Tibial nerve (tissue), 4 donors: ENCODE results near the gene ECHDC3. TPM values are rescaled to one million over a fixed set of nuclear protein-coding genes. Genes with fewer than 3 reads are reported as not detected.

Experiments used
- DNase-seq, 2 donors: peaks; one replicate each; pipeline ENCODE4 v3.0.0-alpha.2; 2019; ENCODE audit warnings: low spot score in 2 of 2
- H3K27ac ChIP-seq, 4 donors: fragments of 200-600 bp; sonication (generic) in 3 of 4; one replicate each; pipeline ENCODE4 v1.5.1; 2017 to 2019; ENCODE audit warnings: mild to moderate bottlenecking in 1 of 4
- H3K27me3 ChIP-seq, 2 donors: fragments of 200-600 bp; sonication (generic) in 1 of 2; one replicate each; pipeline versions ENCODE4 v1.5.1 to v1.6.0; 2017 to 2019
- H3K36me3 ChIP-seq, 3 donors: fragments of 200-600 bp; sonication (generic); one replicate each; pipeline ENCODE4 v1.5.1; 2018 to 2019
- H3K4me1 ChIP-seq, 4 donors: fragments of 200-600 bp; sonication (generic) in 3 of 4; one replicate each; pipeline ENCODE4 v1.5.1; 2017 to 2019
- H3K4me3 ChIP-seq, 4 donors: fragments of 200-600 bp; sonication (generic) in 3 of 4; one replicate each; pipeline ENCODE4 v1.5.1; 2017 to 2019; ENCODE audit warnings: mild to moderate bottlenecking in 1 of 4, moderate library complexity in 1 of 4
- H3K9me3 ChIP-seq, 4 donors: fragments of 200-600 bp; sonication (generic) in 3 of 4; one replicate each; pipeline ENCODE4 v1.5.1; 2017 to 2019
- EP300 ChIP-seq, 2 donors: sonication (generic); formaldehyde crosslinking; IDR thresholded peaks; one replicate each; pipeline ENCODE4 v1.6.1; 2017; ENCODE audit warnings: antibody characterized with exemption in 2 of 2, mild to moderate bottlenecking in 1 of 2
- POLR2A ChIP-seq, 2 donors: fragments of 450-650 bp; IDR thresholded peaks; one replicate each; pipeline ENCODE4 v1.6.1; 2017; ENCODE audit warnings: antibody characterized with exemption in 2 of 2, mild to moderate bottlenecking in 2 of 2, moderate library complexity in 2 of 2
- WGBS, 2 donors: methylation state at CpG; one replicate each; pipeline ENCODE4 v1.1.5; 2018; 5-methylcytosine and 5-hydroxymethylcytosine counted together
- total RNA-seq, 4 donors: library from RNA; depleted of rRNA; stranded (reverse); fragments of >200 nt; gene quantifications; one replicate each; pipeline ENCODE4 v1.1.0, GENCODE V29; 2016
- TF ChIP-seq, protein P1 (sequence below), 5 experiments: fragments of 200-600 bp in 3 of 5; fragments of 450-650 bp in 2 of 5; sonication (generic) in 3 of 5; IDR thresholded peaks; one replicate each; pipeline ENCODE4 v1.5.1; 2016 to 2019; ENCODE audit warnings: antibody characterized with exemption in 5 of 5, mild to moderate bottlenecking in 3 of 5, moderate library complexity in 2 of 5

The ECHDC3 gene
- total RNA-seq, 4 donors from 2014 or later = 48.6 to 91.3 (median 66.9) TPM

DNA sequence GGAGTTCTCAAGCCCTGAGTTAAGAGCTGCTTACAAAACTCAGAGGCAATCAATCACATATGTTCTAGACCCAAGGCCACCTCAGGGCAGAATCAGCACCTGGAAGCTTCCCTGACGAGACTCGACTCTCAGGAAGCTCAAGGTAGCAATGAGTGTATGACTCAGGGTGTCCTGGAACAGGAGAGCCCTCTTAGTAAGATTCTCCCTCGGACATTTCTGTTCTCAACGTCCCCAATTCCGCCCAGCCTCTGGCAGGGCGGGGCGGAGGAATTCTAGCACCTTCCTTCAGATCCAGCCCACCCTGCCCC is 41.3 kb downstream of the ECHDC3 start:
- no peak overlapping the region for H3K27ac ChIP-seq
- no peaks in the 10 kb centered on the region for H3K27me3 ChIP-seq
- H3K4me1 ChIP-seq = no peaks in the 10 kb centered on the region
- no peaks in the 10 kb centered on the region for H3K36me3 ChIP-seq
- H3K9me3 ChIP-seq = no peaks in the 10 kb centered on the region
- WGBS, 2 donors = 78 to 80% methylated on average over 7 of the region's 7 CpGs
- H3K4me3 ChIP-seq = no peak overlapping the region
- no peak for DNase-seq
- TF ChIP-seq, protein P1, sequence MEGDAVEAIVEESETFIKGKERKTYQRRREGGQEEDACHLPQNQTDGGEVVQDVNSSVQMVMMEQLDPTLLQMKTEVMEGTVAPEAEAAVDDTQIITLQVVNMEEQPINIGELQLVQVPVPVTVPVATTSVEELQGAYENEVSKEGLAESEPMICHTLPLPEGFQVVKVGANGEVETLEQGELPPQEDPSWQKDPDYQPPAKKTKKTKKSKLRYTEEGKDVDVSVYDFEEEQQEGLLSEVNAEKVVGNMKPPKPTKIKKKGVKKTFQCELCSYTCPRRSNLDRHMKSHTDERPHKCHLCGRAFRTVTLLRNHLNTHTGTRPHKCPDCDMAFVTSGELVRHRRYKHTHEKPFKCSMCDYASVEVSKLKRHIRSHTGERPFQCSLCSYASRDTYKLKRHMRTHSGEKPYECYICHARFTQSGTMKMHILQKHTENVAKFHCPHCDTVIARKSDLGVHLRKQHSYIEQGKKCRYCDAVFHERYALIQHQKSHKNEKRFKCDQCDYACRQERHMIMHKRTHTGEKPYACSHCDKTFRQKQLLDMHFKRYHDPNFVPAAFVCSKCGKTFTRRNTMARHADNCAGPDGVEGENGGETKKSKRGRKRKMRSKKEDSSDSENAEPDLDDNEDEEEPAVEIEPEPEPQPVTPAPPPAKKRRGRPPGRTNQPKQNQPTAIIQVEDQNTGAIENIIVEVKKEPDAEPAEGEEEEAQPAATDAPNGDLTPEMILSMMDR (IDR thresholded peaks at IDR 0.05) = no peak
- TF ChIP-seq POLR2A (IDR thresholded peaks at IDR 0.05) = no peak
- no peak for TF ChIP-seq EP300 (IDR thresholded peaks at IDR 0.05)

DNA sequence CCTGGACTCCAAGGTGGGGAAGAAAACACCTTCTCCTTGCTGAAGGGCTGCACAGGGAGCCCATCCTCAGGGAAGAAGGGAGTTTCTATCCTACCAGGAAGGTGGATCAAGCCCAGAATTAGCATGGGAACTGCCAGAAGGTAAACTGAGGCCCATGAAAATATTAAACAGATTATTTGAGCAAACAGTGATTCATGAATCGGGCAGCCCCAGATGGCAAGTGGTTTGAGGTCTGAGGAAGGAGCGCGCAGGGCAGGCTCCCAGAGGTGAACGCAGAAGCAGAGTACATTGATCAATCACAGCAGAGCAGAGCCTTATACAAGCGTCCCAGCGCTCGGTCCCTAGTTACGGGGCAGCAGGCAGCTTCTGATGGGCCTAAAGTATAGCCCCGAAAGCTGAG is 45.2 kb downstream of the ECHDC3 start:
- Histone ChIP-seq H3K4me3 (no peak overlapping the region), H3K36me3 (no peaks in the 10 kb centered on the region), H3K27me3 (no peaks in the 10 kb centered on the region), H3K4me1 (peaks cover 0 to 10% (median 0%) of the 10 kb centered on the region in 4 donors), H3K27ac (no peak overlapping the region), H3K9me3 (no peaks in the 10 kb centered on the region)
- TF ChIP-seq POLR2A (IDR thresholded peaks at IDR 0.05) (no peak), EP300 (IDR thresholded peaks at IDR 0.05) (no peak)
- TF ChIP-seq, protein P1 (IDR thresholded peaks at IDR 0.05) = no peak
- DNase-seq = no peak
- 74 to 96% methylated on average over 7 to 9 of the region's 9 CpGs for WGBS, 2 donors

DNA sequence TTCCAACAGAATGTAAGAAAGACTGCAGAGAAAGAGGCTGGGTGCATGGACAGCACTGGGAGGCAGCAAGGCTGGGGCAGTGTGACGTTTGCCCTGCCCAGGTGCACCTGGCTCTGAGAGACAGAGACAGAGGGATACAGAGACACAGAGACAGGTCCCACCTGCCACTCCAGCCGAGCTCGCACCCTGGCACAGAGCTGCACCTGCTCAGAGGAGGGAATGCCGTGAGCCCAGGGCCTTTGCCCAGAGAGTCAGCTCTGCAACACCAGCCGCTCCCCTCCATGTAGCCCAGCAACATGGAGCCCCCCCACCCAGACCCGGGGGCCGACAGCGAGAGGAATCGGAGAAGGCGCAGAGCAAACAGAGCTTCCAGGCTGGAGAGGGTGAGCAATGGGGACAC is 45.7 kb downstream of the ECHDC3 start:
- Histone ChIP-seq H3K9me3 (no peaks in the 10 kb centered on the region), H3K36me3 (no peaks in the 10 kb centered on the region), H3K27me3 (no peaks in the 10 kb centered on the region), H3K27ac (no peak overlapping the region), H3K4me1 (peaks cover 0 to 10% (median 0%) of the 10 kb centered on the region in 4 donors), H3K4me3 (no peak overlapping the region)
- no peak for DNase-seq
- WGBS, 2 donors = 72 to 89% methylated on average over 10 of the region's 10 CpGs
- TF ChIP-seq POLR2A (IDR thresholded peaks at IDR 0.05) = no peak
- TF ChIP-seq EP300 (IDR thresholded peaks at IDR 0.05) = no peak
- TF ChIP-seq, protein P1 (IDR thresholded peaks at IDR 0.05) = no peak

DNA sequence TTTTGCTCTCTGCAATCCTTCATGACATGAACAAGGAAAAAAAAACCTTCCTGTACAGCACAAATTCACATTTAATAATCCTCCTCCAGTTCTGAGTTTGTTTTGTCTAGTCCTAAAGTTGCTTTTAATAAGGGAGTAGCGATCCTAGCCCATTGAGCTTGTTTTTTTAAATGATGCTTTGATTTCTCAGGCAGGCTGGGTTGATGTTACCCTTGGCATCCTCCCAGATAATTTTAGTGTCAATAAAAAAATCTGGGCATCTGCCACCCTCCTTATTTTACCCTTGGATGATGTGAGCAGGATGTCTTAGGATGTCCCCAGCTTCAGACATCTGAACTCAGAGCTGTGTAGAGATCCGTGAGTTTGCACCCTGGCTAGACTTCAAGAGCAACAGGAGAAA is 47.1 kb downstream of the ECHDC3 start:
- no peak for DNase-seq
- no peaks in the 10 kb centered on the region for H3K9me3 ChIP-seq
- H3K36me3 ChIP-seq = no peaks in the 10 kb centered on the region
- TF ChIP-seq POLR2A (IDR thresholded peaks at IDR 0.05) (no peak), EP300 (IDR thresholded peaks at IDR 0.05) (no peak)
- TF ChIP-seq, protein P1 (IDR thresholded peaks at IDR 0.05) = no peak
- H3K4me1 ChIP-seq = peaks cover 0 to 10% (median 0%) of the 10 kb centered on the region in 4 donors
- H3K27ac ChIP-seq = no peak overlapping the region
- H3K27me3 ChIP-seq = no peaks in the 10 kb centered on the region
- no peak overlapping the region for H3K4me3 ChIP-seq
- WGBS, 2 donors = 52 to 57% methylated on average over 2 of the region's 2 CpGs

DNA sequence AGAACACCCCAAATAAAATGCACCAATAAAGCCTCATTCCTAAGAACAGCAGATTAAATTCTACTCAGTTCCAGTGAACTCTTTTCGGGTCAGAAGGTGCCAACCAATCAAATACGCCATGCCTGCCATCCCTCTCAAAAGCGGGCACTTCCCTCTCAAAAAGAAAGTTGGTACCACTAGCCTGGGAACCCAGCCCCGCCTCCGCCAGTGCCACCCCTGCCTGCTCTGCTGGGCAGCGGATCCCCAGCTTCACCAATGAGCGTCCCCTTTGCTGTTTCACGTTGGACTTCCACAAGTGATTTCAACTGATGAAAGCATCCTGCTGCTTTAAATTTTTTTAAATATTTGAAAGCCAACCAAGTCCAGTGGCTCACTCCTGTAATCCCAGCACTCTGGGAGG is 47.8 kb downstream of the ECHDC3 start:
- DNase-seq = no peak
- H3K4me1 ChIP-seq = peaks cover 0 to 10% (median 0%) of the 10 kb centered on the region in 4 donors
- no peaks in the 10 kb centered on the region for H3K36me3 ChIP-seq
- no peak overlapping the region for H3K27ac ChIP-seq
- TF ChIP-seq, protein P1 (IDR thresholded peaks at IDR 0.05) = no peak
- no peak for TF ChIP-seq EP300 (IDR thresholded peaks at IDR 0.05)
- no peak for TF ChIP-seq POLR2A (IDR thresholded peaks at IDR 0.05)
- no peaks in the 10 kb centered on the region for H3K9me3 ChIP-seq
- 76 to 79% methylated on average over 8 of the region's 8 CpGs for WGBS, 2 donors
- H3K27me3 ChIP-seq = no peaks in the 10 kb centered on the region
- no peak overlapping the region for H3K4me3 ChIP-seq
